NCI-H187 (cell line): Measurements from ENCODE around the gene IRF5.
"Not testable (repeated sequence)": the region's sequence is repeated elsewhere in the genome, so short reads cannot be mapped to it uniquely, and the experiment has no call there.

ENCODE experiments used
- DNase-seq, 2 experiments: peaks; one replicate each; lab custom pipeline; 2025; lab: John Stamatoyannopoulos, UW

IRF5 gene

DNA sequence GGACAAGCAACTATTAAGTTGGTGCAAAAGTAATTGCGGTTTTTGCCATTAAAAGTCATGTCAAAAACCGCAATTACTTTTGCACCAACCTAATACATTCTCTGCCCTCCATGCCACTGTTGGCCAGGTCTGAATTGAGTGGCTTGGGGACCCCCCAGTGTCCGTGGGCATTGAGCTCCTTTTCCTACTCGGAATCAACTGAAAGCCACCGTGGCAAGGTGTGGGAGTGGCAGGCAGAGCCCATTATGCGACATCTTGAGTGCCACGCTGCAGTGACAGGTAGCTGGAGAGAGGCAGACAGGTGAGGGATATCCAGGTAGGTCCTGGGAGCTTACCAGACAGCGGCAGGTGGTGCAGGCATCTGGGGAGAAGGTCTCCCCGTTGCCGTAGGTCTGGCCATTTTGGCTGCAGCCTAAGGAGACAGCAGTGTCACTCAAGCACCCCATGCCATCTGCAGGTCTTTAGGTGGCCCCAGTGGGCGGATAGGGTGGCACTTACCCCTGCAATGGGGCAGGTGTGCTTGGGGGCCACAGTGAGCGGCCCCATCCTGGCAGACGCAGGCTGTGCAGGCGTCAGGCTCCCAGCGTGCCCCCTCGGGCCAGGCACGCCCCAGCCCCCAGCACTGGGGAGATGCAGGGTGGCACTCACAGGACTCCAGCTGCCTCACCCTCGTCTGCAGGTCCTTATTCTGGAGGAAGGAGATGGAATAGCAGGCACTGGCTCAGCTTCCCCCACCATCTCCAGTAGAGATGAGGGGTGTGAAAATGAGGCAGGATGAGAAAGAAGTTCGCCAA is 30.8 kb upstream of the IRF5 start:
- DNase-seq = no peak

- DNase-seq = no peak
Observed at GRCh38 chr7:128908750-128909624, 28.7 kb upstream of the IRF5 start.

- DNase-seq = no peak
Observed at GRCh38 chr7:128909625-128910568, 27.8 kb upstream of the IRF5 start.

- DNase-seq = no peak
Observed at GRCh38 chr7:128910569-128910945, 27.2 kb upstream of the IRF5 start, which contains the start of gene KCP. Gene KCP, minus strand, starts transcription at chr7:128910709. Its CDS starts 33 bp downstream, at chr7:128910676.

- DNase-seq = no peak
Observed at GRCh38 chr7:128911423-128912031, 26.2 kb upstream of the IRF5 start.

- no peak for DNase-seq
Observed at GRCh38 chr7:128912281-128912680, 25.4 kb upstream of the IRF5 start.

GRCh38 chr7:128912709-128913495 is 24.8 kb upstream of the IRF5 start:
- not testable (repeated sequence) for DNase-seq

GRCh38 chr7:128913870-128914565 is 23.7 kb upstream of the IRF5 start:
- DNase-seq = no peak

GRCh38 chr7:128914566-128915151 is 23.1 kb upstream of the IRF5 start:
- no peak for DNase-seq

GRCh38 chr7:128915271-128915819 is 22.4 kb upstream of the IRF5 start:
- no peak for DNase-seq

- no peak for DNase-seq
Observed at GRCh38 chr7:128915841-128916642, 21.7 kb upstream of the IRF5 start.

DNA sequence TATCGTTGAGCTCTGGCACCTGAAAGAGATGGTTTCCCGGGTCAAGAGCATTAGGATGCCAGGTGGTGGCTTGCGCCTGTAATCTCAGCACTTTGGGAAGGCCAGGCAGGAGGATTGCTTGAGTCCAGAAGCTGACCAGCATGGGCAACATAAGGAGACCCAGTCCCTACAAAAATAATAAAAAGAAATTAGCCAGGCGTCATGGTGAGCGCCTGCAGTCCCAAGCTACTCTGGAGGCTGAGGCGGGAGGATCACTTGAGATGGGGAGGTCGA is 21.1 kb upstream of the IRF5 start:
- no peak for DNase-seq

- no peak for DNase-seq
Observed at GRCh38 chr7:128917122-128917521, 20.6 kb upstream of the IRF5 start.

GRCh38 chr7:128918016-128918665 is 19.6 kb upstream of the IRF5 start:
- DNase-seq = no peak

DNA sequence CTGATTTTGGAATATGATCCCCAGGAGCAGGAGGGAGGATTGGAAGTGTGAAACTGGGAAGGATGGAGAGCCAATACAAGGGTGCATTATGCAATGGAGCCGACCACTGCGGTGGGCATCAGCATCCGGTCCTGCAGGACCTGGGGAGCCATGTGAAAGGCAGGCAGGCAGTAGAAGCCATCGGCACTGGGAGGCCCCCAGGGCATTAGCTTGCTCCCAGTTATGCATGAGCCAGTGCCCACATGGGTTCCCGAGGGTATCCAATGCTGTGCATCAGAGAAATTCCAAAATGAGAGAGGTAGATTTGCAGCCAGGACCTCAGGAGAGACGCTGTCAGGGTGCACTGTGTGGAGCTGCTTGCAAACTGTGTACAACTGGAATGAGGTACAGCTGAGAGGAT is 18.5 kb upstream of the IRF5 start:
- DNase-seq = no peak

DNA sequence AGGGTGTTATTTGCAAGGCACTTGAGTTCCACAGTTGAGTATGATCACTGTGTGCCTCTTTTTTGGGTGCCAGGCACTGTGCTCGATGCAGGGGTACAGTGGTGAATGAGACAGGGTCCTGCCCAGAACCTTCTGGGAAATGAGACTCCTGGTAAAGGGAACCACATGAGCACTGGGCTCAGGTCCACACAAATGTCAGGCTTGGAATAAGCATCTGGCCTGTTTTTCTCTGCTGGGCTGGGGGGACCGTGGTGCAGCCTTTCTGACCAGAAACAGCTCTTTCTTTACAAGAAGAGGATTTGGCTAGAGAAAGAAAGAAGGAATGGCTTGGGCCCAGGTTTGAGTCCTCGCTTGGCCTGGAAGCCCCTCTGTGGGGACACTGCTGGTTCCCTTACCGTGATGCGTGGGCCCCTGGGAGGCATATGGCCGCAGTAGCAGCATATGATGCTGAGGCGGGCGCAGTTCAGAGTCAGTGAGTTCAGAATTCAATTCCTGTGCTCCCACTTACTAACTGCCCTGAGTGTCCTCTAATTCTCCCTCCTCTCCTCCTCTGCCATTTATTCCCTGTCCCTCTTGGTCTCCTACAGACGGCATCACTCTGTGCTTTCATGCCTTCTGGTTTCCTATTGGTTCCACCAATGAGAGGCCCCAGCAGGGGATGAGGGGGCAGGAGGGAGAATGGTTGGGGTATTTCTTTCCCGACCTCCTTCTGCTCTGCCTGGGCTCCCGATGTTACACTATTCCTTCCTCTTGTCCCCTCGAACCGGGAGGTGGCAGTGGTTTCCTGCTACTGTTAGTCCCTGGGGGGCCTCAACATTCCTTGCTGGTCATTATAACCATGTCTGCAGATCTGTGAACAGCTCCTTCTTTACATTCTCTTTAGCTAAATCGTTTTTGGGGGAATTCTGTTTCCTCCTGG is 17.6 kb upstream of the IRF5 start:
- DNase-seq = no peak

- DNase-seq = no peak
Observed at GRCh38 chr7:128920913-128921582, 16.7 kb upstream of the IRF5 start.
